HUES64 (cell line): ENCODE results near the gene SERPINI1. TPM values are rescaled to one million over a fixed set of nuclear protein-coding genes. Genes with fewer than 3 reads are reported as not detected.

Experiments
- H3K27ac ChIP-seq: 2 replicates; pipeline ENCODE4 v1.7.0; 2013; ENCODE audit warnings: low read depth, low read length, inconsistent platforms
- H3K27me3 ChIP-seq: 2 replicates; pipeline ENCODE4 v1.6.1; 2013; ENCODE audit warnings: mild to moderate bottlenecking, low read length; ENCODE audit not compliant: insufficient read depth
- H3K36me3 ChIP-seq: 2 replicates; pipeline ENCODE4 v1.6.1; 2013; ENCODE audit warnings: mild to moderate bottlenecking, low read length; ENCODE audit not compliant: insufficient read depth
- H3K4me1 ChIP-seq: 2 replicates; pipeline ENCODE4 v1.6.1; 2013; ENCODE audit warnings: mild to moderate bottlenecking, low read length, moderate library complexity; ENCODE audit not compliant: insufficient read depth
- H3K4me3 ChIP-seq: 2 replicates; pipeline ENCODE4 v1.5.1; 2013; ENCODE audit warnings: mild to moderate bottlenecking, low read length, moderate library complexity
- H3K9ac ChIP-seq: 2 replicates; pipeline ENCODE4 v1.6.1; 2013; ENCODE audit warnings: mild to moderate bottlenecking, low read depth, low read length
- H3K9me3 ChIP-seq: 2 replicates; pipeline ENCODE4 v1.6.1; 2013; ENCODE audit warnings: low read depth, low read length; ENCODE audit not compliant: insufficient read depth
- WGBS: fragments of 150-250, 120-280 bp; methylation state at CpG from one replicate; pipeline ENCODE4 v1.1.7; 2013; ENCODE audit warnings: missing lambda C conversion rate; 5-methylcytosine and 5-hydroxymethylcytosine counted together
- polyA plus RNA-seq, 2 experiments: library from polyadenylated mRNA; stranded (reverse); fragments of 50-300 nt; gene quantifications; one replicate each; pipeline ENCODE4 v1.2.3, GENCODE V29; 2013

Gene SERPINI1, protein sequence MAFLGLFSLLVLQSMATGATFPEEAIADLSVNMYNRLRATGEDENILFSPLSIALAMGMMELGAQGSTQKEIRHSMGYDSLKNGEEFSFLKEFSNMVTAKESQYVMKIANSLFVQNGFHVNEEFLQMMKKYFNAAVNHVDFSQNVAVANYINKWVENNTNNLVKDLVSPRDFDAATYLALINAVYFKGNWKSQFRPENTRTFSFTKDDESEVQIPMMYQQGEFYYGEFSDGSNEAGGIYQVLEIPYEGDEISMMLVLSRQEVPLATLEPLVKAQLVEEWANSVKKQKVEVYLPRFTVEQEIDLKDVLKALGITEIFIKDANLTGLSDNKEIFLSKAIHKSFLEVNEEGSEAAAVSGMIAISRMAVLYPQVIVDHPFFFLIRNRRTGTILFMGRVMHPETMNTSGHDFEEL
- polyA plus RNA-seq (2013, experiment 1 of 2): 6.4 TPM
- 6.8 TPM for polyA plus RNA-seq (2013, experiment 2 of 2)

DNA sequence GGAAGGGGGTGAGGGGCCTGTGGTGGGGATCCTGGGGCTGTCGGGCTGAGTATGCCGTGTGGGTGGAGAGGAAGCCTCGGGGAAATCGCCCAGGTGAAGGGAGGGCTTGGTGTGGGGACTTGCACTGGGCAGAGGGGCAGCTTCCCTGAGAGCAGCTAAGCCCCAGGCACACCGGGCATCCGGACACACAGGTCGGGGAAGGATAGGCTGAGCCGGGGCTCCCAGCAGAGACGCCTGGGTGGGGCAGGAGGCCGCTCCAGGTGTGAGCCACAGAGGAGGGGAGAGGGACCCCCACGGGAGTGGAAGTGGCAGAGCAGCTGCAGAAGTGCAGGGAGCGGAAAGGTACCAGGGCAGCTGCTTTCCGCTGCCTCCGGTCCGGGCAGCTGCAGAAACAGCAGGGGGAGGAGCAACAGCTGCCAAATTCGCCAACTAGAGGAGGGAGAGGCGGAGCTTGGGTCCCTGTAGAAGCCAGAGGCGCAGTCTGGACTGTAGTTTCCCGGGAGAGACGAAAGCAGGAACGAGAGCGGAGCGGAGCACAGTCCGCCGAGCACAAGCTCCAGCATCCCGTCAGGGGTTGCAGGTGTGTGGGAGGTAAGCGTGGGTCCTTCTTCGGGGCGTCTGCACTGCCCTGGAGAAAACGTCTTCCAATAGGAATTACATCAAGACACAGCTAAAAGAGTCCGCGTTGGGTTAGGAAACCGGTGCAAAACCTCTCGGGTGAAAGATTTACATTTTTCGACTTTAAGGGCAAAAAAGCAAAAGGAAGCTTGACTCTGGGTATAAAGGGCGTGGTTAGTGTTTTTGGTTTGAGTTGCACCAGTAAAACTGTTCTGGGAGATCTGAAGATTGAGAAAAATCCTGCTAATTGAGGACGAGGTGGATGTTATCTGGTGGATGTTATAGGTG, at the start of gene SERPINI1:
Gene SERPINI1, plus strand, starts transcription at position 489 of the 906 bp plus-strand sequence. CDS start 53,408 bp downstream, outside the sequence.
- Histone ChIP-seq H3K27me3 (no peaks in the 10 kb centered on the region; the same call in 1 of the 2 replicates), H3K4me1 (peaks cover 33% of the 10 kb centered on the region; the same call in 1 of the 2 replicates), H3K9ac (peak within 1 kb of the TSS; percentile 93), H3K36me3 (0 out of 2 replicates have a peak, but pooled peaks cover 2% of the 10 kb centered on the region), H3K27ac (peak within 1 kb of the TSS; percentile 95), H3K9me3 (no peaks in the 10 kb centered on the region), H3K4me3 (peak within 1 kb of the TSS; percentile 85)
- under 1% methylated on average over 37 of the region's 37 CpGs for WGBS

DNA sequence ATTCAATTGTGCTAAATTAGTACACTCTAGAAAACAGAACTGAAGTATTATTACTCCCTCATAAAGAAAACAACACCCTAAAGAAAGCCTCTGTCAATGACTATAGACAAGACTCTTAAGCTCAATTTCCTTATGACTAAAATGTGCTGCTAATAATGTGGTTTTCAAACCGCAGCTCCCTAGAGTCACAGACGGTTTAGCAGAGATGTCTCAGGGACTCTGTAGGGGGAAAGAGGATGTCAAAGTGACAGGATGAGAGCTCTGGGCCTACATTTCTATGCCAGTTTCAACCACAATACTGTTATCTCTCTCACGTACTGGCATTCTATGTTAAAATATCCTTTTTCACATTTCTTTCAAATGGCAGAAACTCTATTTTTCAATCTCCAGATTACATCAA, 44.2 kb upstream of the SERPINI1 start:
- no peaks in the 10 kb centered on the region for H3K27me3 ChIP-seq
- no peak overlapping the region for H3K27ac ChIP-seq
- WGBS: 91% methylated on average over 3 of the region's 3 CpGs
- no peak overlapping the region for H3K4me3 ChIP-seq
- no peak overlapping the region for H3K9ac ChIP-seq
- H3K4me1 ChIP-seq: peaks cover 12% of the 10 kb centered on the region
- no peaks in the 10 kb centered on the region for H3K9me3 ChIP-seq
- peaks cover 61% of the 10 kb centered on the region for H3K36me3 ChIP-seq

DNA sequence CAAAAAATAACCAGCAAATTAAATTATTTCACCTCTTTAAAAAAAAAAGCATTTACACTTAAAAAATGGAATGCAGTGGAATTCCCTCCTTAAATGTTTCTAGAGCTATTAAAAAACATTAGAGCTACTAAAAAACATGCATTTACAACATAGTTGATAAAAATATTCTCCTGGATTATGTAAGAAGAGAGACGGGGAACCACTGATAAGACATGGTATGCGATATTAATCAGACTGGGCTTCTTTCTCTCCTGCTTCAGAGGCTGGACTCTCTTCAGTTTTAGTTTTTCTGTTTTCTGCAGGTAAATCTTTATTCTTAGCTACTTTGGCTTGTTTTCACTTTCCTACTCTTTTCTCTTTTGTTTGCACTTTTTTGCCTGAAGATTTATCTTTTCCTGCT, 41.4 kb upstream of the SERPINI1 start:
- peaks cover 61% of the 10 kb centered on the region for H3K36me3 ChIP-seq
- H3K4me1 ChIP-seq: peaks cover 12% of the 10 kb centered on the region
- no peak overlapping the region for H3K4me3 ChIP-seq
- H3K9me3 ChIP-seq: no peaks in the 10 kb centered on the region
- H3K27me3 ChIP-seq: no peaks in the 10 kb centered on the region
- 93% methylated on average over 2 of the region's 2 CpGs for WGBS
- H3K9ac ChIP-seq: no peak overlapping the region
- H3K27ac ChIP-seq: no peak overlapping the region

DNA sequence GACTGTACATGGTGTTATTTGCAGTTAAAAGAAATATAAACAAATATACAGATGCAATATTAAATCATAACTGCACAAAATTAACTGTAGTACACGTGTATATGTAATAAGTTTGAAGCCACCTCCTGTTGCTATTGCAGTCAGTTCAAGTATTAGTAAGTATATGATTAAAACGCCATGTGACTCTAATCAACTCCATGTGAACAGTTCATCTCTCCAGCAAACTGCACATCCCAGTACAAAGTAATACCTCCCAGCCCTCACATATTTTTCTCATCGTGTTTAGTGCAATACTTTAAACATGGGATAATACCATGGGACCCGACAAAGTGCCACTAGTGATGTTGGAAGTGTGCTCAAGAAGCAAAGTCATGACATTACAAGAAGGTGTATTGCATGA, 35.5 kb upstream of the SERPINI1 start:
- Histone ChIP-seq H3K9me3 (no peaks in the 10 kb centered on the region), H3K27me3 (no peaks in the 10 kb centered on the region), H3K4me1 (no peaks in the 10 kb centered on the region), H3K27ac (no peak overlapping the region), H3K4me3 (no peak overlapping the region), H3K36me3 (peaks cover 73% of the 10 kb centered on the region), H3K9ac (no peak overlapping the region)
- 98% methylated on average over 3 of the region's 4 CpGs for WGBS

GRCh38 chr3:167700926-167701325, 34.6 kb upstream of the SERPINI1 start:
- 94% methylated on average over 2 of the region's 2 CpGs for WGBS
- no peaks in the 10 kb centered on the region for H3K27me3 ChIP-seq

GRCh38 chr3:167705840-167706239, 29.7 kb upstream of the SERPINI1 start:
- H3K36me3 ChIP-seq: peaks cover 70% of the 10 kb centered on the region
- no peak overlapping the region for H3K27ac ChIP-seq
- no peaks in the 10 kb centered on the region for H3K27me3 ChIP-seq
- H3K9ac ChIP-seq: no peak overlapping the region
- no peaks in the 10 kb centered on the region for H3K9me3 ChIP-seq
- WGBS: 93% methylated on average over 2 of the region's 2 CpGs
- no peaks in the 10 kb centered on the region for H3K4me1 ChIP-seq
- no peak overlapping the region for H3K4me3 ChIP-seq

More at GRCh38 chr3:167700926-167701325, 34.6 kb upstream of the SERPINI1 start:
- Histone ChIP-seq H3K4me1 (no peaks in the 10 kb centered on the region), H3K4me3 (no peak overlapping the region), H3K36me3 (peaks cover 68% of the 10 kb centered on the region), H3K27ac (no peak overlapping the region), H3K9me3 (no peaks in the 10 kb centered on the region), H3K9ac (no peak overlapping the region)

DNA sequence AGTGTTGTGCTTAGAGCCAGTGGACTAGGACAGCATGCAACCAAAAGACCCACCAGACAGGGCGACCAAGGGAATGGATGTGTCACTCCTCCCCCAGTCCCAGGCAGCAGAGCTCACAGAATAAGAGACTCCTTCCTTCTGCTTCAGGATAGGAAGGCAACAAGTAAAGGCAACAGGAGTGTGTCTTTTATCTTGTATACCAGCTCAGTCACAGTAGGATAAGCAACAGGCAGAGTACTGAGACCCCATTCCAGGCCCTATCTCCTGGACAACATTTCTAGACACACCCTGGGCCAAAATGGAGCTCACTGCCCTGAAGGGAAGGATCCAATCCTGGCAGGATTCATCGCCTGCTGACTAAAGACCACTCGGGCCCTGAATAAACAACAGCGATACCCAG, 25.8 kb upstream of the SERPINI1 start:
- 95% methylated on average over 4 of the region's 4 CpGs for WGBS
- Histone ChIP-seq H3K9ac (no peak overlapping the region), H3K4me3 (no peak overlapping the region), H3K27me3 (no peaks in the 10 kb centered on the region), H3K36me3 (peaks cover 45% of the 10 kb centered on the region), H3K9me3 (no peaks in the 10 kb centered on the region), H3K4me1 (no peaks in the 10 kb centered on the region), H3K27ac (no peak overlapping the region)

GRCh38 chr3:167710552-167710951, 25.0 kb upstream of the SERPINI1 start:
- Histone ChIP-seq H3K36me3 (peaks cover 47% of the 10 kb centered on the region), H3K9ac (no peak overlapping the region), H3K4me1 (no peaks in the 10 kb centered on the region), H3K4me3 (no peak overlapping the region), H3K27me3 (no peaks in the 10 kb centered on the region), H3K27ac (no peak overlapping the region), H3K9me3 (no peaks in the 10 kb centered on the region)

GRCh38 chr3:167711439-167711838, 24.1 kb upstream of the SERPINI1 start:
- Histone ChIP-seq H3K9ac (no peak overlapping the region), H3K4me1 (no peaks in the 10 kb centered on the region), H3K27me3 (no peaks in the 10 kb centered on the region), H3K36me3 (peaks cover 49% of the 10 kb centered on the region), H3K9me3 (no peaks in the 10 kb centered on the region), H3K4me3 (no peak overlapping the region), H3K27ac (no peak overlapping the region)
- 100% methylated on average over 1 of the region's 1 CpG for WGBS

DNA sequence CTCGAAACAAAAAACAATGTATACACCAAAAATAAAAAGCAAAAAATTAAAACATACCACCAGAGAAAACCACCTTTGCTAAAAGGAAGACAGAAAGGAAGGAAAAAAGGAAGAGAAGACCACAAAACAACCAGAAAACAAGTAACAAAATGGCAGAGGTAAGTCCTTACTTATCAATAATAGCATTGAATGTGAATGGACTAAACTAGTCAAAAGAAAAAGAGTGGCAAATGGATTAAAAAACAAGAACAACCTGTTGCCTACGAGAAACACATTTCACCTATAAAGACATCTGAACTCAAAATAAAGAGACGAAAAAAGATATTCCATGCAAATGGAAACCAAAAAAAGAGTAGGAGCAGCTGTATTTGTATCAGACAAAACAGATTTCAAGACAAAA, 23.1 kb upstream of the SERPINI1 start:
- Histone ChIP-seq H3K4me3 (no peak overlapping the region), H3K27me3 (no peaks in the 10 kb centered on the region)

GRCh38 chr3:167714871-167715270, 20.6 kb upstream of the SERPINI1 start:
- WGBS: 100% methylated on average over 1 of the region's 1 CpG

More for the DNA sequence above, 23.1 kb upstream of the SERPINI1 start:
- H3K4me1 ChIP-seq: no peaks in the 10 kb centered on the region
- H3K9me3 ChIP-seq: no peaks in the 10 kb centered on the region
- peaks cover 50% of the 10 kb centered on the region for H3K36me3 ChIP-seq
- H3K27ac ChIP-seq: no peak overlapping the region
- 100% methylated on average over 2 of the region's 3 CpGs for WGBS
- no peak overlapping the region for H3K9ac ChIP-seq

More at GRCh38 chr3:167714871-167715270, 20.6 kb upstream of the SERPINI1 start:
- Histone ChIP-seq H3K4me3 (no peak overlapping the region), H3K9me3 (no peaks in the 10 kb centered on the region), H3K36me3 (peaks cover 61% of the 10 kb centered on the region), H3K27ac (no peak overlapping the region), H3K9ac (no peak overlapping the region), H3K27me3 (no peaks in the 10 kb centered on the region), H3K4me1 (no peaks in the 10 kb centered on the region)
